ENCODE data around the gene MRPL23. TPM values are rescaled to one million over a fixed set of nuclear protein-coding genes. Genes with fewer than 3 reads are reported as not detected.

Gene MRPL23
- total RNA-seq, 4 donors from 2014 or later, result 128 to 231 (median 155) TPM

DNA sequence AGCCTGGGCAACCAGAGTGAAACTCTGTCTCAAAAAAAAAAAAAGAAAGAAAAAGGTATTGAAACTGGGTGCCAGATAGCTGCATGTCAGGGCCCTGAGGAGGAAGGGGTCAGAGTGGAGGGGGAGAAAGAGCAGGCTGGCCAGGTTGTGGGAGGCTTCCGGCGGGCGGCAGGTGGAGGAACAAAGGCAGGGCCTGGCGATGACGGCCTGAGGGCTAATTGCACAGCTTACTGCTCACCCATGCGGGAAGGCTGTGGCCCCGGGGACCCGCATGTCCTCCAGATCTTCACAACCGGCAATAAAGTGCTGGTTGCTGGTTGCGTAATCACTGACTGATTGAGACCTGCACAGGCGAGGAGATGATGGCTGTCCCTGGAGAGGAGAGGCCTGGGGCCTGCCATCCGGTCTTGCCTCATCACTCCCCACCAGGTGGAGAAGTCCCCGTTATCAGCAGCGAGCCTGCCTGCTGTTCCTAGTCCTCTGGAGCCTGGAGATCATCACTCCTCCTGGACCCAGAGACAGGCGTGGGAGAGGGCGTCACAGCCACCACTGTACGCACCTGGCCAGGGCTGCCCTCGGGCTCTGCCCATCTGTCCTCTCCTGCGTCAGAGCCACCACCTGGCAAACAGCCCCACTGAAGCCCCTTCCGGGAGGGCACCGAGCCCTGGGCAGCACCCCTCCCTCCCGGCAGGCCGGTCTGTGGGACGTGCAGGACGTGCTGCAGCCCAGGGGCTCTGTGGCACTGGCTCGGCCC lies 31.8 kb downstream of the MRPL23 start:
- no peak overlapping the region for H3K4me3 ChIP-seq
- TF ChIP-seq POLR2A (IDR thresholded peaks at IDR 0.05), result no peak
- TF ChIP-seq, protein P1, sequence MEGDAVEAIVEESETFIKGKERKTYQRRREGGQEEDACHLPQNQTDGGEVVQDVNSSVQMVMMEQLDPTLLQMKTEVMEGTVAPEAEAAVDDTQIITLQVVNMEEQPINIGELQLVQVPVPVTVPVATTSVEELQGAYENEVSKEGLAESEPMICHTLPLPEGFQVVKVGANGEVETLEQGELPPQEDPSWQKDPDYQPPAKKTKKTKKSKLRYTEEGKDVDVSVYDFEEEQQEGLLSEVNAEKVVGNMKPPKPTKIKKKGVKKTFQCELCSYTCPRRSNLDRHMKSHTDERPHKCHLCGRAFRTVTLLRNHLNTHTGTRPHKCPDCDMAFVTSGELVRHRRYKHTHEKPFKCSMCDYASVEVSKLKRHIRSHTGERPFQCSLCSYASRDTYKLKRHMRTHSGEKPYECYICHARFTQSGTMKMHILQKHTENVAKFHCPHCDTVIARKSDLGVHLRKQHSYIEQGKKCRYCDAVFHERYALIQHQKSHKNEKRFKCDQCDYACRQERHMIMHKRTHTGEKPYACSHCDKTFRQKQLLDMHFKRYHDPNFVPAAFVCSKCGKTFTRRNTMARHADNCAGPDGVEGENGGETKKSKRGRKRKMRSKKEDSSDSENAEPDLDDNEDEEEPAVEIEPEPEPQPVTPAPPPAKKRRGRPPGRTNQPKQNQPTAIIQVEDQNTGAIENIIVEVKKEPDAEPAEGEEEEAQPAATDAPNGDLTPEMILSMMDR (IDR thresholded peaks at IDR 0.05), result no peak
- H3K9me3 ChIP-seq, result no peaks in the 10 kb centered on the region
- no peak overlapping the region for H3K27ac ChIP-seq
- WGBS, 2 donors, result no CpG with 5 or more reads among the region's 26 CpGs
- no peaks in the 10 kb centered on the region for H3K36me3 ChIP-seq
- H3K27me3 ChIP-seq, result no peaks in the 10 kb centered on the region
- H3K4me1 ChIP-seq, result no peaks in the 10 kb centered on the region
- intact Hi-C loops (cut with DNase I), result no loop called here
- DNase-seq, result no peak

DNA sequence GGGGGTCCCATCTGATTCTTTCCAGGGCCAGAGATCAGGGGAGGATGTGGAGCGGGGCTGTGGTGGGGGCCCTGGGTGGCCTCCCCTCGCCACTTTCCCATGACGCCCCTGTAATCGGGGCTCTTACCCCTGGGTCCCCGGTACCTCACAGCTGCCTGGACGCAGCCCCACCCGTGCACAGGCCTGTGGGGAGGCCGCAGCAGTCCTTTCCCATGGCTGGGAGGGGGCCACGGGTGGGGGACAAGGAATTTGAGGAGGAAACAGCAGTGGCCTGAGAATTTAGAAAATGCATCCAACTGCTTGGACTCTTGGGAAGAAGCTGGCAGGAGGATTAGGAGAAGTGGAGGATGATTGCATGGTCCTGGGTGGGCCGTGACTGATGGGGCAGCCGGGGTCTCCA lies 32.5 kb downstream of the MRPL23 start:
- Histone ChIP-seq H3K36me3 (no peaks in the 10 kb centered on the region), H3K27me3 (no peaks in the 10 kb centered on the region), H3K9me3 (no peaks in the 10 kb centered on the region), H3K4me1 (no peaks in the 10 kb centered on the region), H3K4me3 (no peak overlapping the region), H3K27ac (no peak overlapping the region)
- TF ChIP-seq POLR2A (IDR thresholded peaks at IDR 0.05), result no peak
- TF ChIP-seq, protein P1 (IDR thresholded peaks at IDR 0.05), result no peak
- DNase-seq, result no peak
- WGBS, 2 donors, result no CpG with 5 or more reads among the region's 11 CpGs
- intact Hi-C loops (cut with DNase I), result no loop called here

DNA sequence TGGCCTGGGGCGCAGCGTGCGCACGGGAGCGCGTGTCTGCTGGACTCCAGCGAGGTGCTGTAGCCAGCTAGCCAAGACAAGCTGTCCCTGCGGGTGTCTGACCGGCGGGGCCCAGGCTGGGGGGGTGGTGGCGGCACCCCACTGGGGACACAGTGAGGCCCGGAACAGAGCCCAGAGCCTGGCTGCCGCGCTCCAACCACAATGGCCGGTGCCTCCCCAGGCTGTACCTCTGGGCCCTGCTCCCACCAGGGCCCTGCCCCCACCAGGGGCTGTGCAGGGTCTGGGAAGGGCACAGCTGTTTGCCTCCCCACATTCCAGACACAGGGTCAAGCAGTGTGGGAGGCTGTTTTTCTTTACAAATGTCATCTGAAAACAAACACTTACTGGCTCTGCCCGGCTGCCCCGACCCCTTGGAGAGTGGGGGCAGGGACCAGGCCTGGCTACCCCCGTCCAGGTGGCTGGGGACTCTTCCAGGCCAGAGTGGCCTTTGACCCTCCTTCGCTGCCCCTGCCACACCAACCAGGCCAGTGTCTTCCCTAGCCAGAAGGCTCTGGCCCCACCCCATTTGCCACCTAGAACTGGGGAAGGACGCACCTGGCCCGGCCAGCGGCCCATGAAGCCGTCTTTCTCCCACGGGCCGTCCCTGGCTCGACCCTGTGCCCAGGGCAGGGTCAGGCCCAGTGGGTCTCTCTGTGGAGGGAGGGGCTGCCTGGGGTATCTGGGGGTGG lies 35.9 kb downstream of the MRPL23 start:
- intact Hi-C loops (cut with DNase I), result no loop called here
- DNase-seq, result no peak
- H3K4me3 ChIP-seq, result no peak overlapping the region
- no peak overlapping the region for H3K27ac ChIP-seq
- H3K9me3 ChIP-seq, result no peaks in the 10 kb centered on the region
- no CpG with 5 or more reads among the region's 26 CpGs for WGBS, 2 donors
- no peaks in the 10 kb centered on the region for H3K36me3 ChIP-seq
- no peaks in the 10 kb centered on the region for H3K27me3 ChIP-seq
- no peak for TF ChIP-seq POLR2A (IDR thresholded peaks at IDR 0.05)
- TF ChIP-seq, protein P1 (IDR thresholded peaks at IDR 0.05), result no peak
- no peaks in the 10 kb centered on the region for H3K4me1 ChIP-seq

DNA sequence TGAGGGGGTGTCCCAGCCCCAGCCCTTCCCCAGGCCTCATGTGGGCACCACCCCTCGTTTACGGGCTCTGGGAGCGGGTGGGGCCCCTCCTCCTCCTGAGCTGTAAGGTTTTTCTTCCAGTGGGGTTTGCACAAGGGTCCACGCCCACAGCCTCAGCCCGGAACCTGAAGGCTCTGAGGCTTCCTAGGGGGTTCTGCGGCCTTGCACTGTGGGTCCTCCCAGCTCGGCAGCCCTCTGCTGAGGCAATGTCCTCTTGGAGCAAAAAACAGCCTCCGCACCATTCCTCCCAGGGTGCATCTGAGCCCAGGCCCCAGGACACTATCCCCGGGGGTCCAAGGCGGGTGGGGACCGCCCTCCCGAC lies 36.4 kb downstream of the MRPL23 start:
- H3K4me3 ChIP-seq, result no peak overlapping the region
- no peaks in the 10 kb centered on the region for H3K27me3 ChIP-seq
- no peak overlapping the region for H3K27ac ChIP-seq
- intact Hi-C loops (cut with DNase I), result no loop called here
- no peaks in the 10 kb centered on the region for H3K36me3 ChIP-seq
- no peaks in the 10 kb centered on the region for H3K9me3 ChIP-seq
- no CpG with 5 or more reads among the region's 12 CpGs for WGBS, 2 donors
- H3K4me1 ChIP-seq, result no peaks in the 10 kb centered on the region
- DNase-seq, result no peak
- TF ChIP-seq, protein P1 (IDR thresholded peaks at IDR 0.05), result no peak
- no peak for TF ChIP-seq POLR2A (IDR thresholded peaks at IDR 0.05)

DNA sequence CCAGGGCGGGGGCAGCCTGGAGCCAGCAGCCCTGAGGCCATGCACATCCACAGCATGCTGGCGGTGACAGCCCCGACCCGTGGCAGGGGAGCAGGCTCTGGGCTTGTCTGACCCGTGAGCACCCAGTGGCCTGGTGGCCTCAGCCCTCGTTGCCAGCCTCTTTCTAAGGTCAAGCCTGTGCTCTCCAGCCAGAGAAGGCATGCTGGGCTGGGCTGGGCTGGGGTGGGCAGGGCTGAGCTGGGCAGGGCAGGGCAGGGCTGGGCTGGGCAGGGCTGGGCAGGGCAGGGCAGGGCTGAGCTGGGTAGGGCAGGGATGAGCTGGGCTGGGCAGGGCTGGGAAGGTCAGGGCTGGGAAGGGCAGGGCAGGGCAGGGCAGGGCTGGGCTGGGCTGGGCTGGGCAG lies 39.9 kb downstream of the MRPL23 start:
- Histone ChIP-seq H3K27me3 (no peaks in the 10 kb centered on the region), H3K4me3 (no peak overlapping the region), H3K27ac (no peak overlapping the region), H3K9me3 (no peaks in the 10 kb centered on the region), H3K4me1 (no peaks in the 10 kb centered on the region), H3K36me3 (no peaks in the 10 kb centered on the region)
- WGBS, 2 donors, result no CpG with 5 or more reads among the region's 6 CpGs
- DNase-seq, result no peak
- intact Hi-C loops (cut with DNase I), result no loop called here
- no peak for TF ChIP-seq POLR2A (IDR thresholded peaks at IDR 0.05)
- TF ChIP-seq, protein P1 (IDR thresholded peaks at IDR 0.05), result no peak
